ENCODE data around the gene CXorf65. TPM values are rescaled to one million over a fixed set of nuclear protein-coding genes. Genes with fewer than 3 reads are reported as not detected.
A peak's percentile ranks its signal among the peaks of the same experiment; 100 is the strongest.

The CXorf65 gene
- total RNA-seq, 1 experiment from 2014 or later: not detected

- peaks cover 7% of the 10 kb centered on the region for H3K36me3 Mint-ChIP-seq (ENCODE audit: insufficient read depth, unreplicated experiment)
- no peaks in the 10 kb centered on the region for H3K27me3 Mint-ChIP-seq (ENCODE audit: insufficient read depth, unreplicated experiment)
- no peak for DNase-seq
- ChIA-PET POLR2A (interaction anchor here (0.7 to 2.2 kb wide), 3 partner anchors 12 to 247 kb away, joined by 3 to 8 read pairs (median 4); no protein-coding TSS in a partner anchor), CTCF (interaction anchor here (1.2 kb wide), 1 partner anchor 18 kb away, joined by 4 read pairs; no protein-coding TSS in a partner anchor)
- peak overlapping the region; percentile 64 for H3K27ac Mint-ChIP-seq (ENCODE audit: unreplicated experiment)
- no peak for TF ChIP-seq CTCF (IDR thresholded peaks at IDR 0.05; ENCODE audit: insufficient read depth in 1 of 2, low read depth in 1 of 2, low read length in 1 of 2, severe bottlenecking in 1 of 2, unreplicated experiment in 1 of 2)
- no peaks in the 10 kb centered on the region for H3K4me1 Mint-ChIP-seq (ENCODE audit: low read depth, unreplicated experiment)
- BruUV-seq (replicated peaks): no TSS peak
- Histone ChIP-seq H3K9me3 (no peaks in the 10 kb centered on the region), H3K4me3 (ENCODE audit: low read depth, low read length) (peak overlapping the region; percentile 71), H3K27me3 (replicated peaks; ENCODE audit: control insufficient read depth, insufficient read depth, low read length) (no peaks in the 10 kb centered on the region), H3K36me3 (ENCODE audit: control insufficient read depth, insufficient read depth, low read length) (no peaks in the 10 kb centered on the region; the same call in none of the 2 replicates), H3K4me1 (no peaks in the 10 kb centered on the region)
- no peaks in the 10 kb centered on the region for H3K9me3 Mint-ChIP-seq (ENCODE audit: unreplicated experiment)
- H3K4me3 Mint-ChIP-seq (ENCODE audit: unreplicated experiment): peak overlapping the region; percentile 75
- intact Hi-C loops (cut with micrococcal nuclease; ENCODE audit: unreplicated experiment): loop anchor here (1.0 kb wide), 1 partner anchor 51 kb away; the partner anchor contains the start of gene SNX12
Measured at GRCh38 chrX:71118985-71119535, 12.5 kb upstream of the CXorf65 start.

- Mint-ChIP-seq H3K4me3 (ENCODE audit: unreplicated experiment) (peak within 1 kb of the TSS; percentile 75), H3K9me3 (ENCODE audit: unreplicated experiment) (no peaks in the 10 kb centered on the region), H3K4me1 (ENCODE audit: low read depth, unreplicated experiment) (no peaks in the 10 kb centered on the region), H3K36me3 (ENCODE audit: insufficient read depth, unreplicated experiment) (peaks cover 5% of the 10 kb centered on the region), H3K27ac (ENCODE audit: unreplicated experiment) (peak within 1 kb of the TSS; percentile 64), H3K27me3 (ENCODE audit: insufficient read depth, unreplicated experiment) (no peaks in the 10 kb centered on the region)
- Histone ChIP-seq H3K36me3 (ENCODE audit: control insufficient read depth, insufficient read depth, low read length) (no peaks in the 10 kb centered on the region; the same call in 1 of the 2 replicates), H3K9me3 (no peaks in the 10 kb centered on the region), H3K4me1 (no peaks in the 10 kb centered on the region), H3K4me3 (ENCODE audit: low read depth, low read length) (peak within 1 kb of the TSS; percentile 71), H3K27me3 (replicated peaks; ENCODE audit: control insufficient read depth, insufficient read depth, low read length) (no peaks in the 10 kb centered on the region)
- TSS peak; percentile 99 for BruUV-seq (replicated peaks)
- TF ChIP-seq CTCF (IDR thresholded peaks at IDR 0.05; ENCODE audit: insufficient read depth in 1 of 2, low read depth in 1 of 2, low read length in 1 of 2, severe bottlenecking in 1 of 2, unreplicated experiment in 1 of 2): no peak
- CTCF ChIA-PET: interaction anchor here (0.7 to 1.2 kb wide), 2 partner anchors 17 to 110 kb away, joined by 3 to 4 read pairs; no protein-coding TSS in a partner anchor
- intact Hi-C loops (cut with micrococcal nuclease; ENCODE audit: unreplicated experiment): loop anchor here (1.0 kb wide), 1 partner anchor 50 kb away; the partner anchor contains the start of gene SNX12
- DNase-seq: peak; percentile 75 to 79
- POLR2A ChIA-PET: interaction anchor here (0.7 to 2.2 kb wide), 5 partner anchors 11 to 247 kb away, joined by 3 to 8 read pairs (median 4); no protein-coding TSS in a partner anchor
Measured at GRCh38 chrX:71118032-71118984, 11.8 kb upstream of the CXorf65 start, which contains the start of gene MED12. TSS of gene MED12 (plus strand) at chrX:71118596. CDS start at chrX:71118755, 159 bp downstream.

GRCh38 chrX:71117358-71117757 is 10.8 kb upstream of the CXorf65 start:
- Mint-ChIP-seq H3K27me3 (ENCODE audit: insufficient read depth, unreplicated experiment) (no peaks in the 10 kb centered on the region), H3K4me1 (ENCODE audit: low read depth, unreplicated experiment) (peaks cover 2% of the 10 kb centered on the region), H3K27ac (ENCODE audit: unreplicated experiment) (no peak overlapping the region), H3K4me3 (ENCODE audit: unreplicated experiment) (peak overlapping the region; percentile 75), H3K9me3 (ENCODE audit: unreplicated experiment) (no peaks in the 10 kb centered on the region), H3K36me3 (ENCODE audit: insufficient read depth, unreplicated experiment) (peaks cover 5% of the 10 kb centered on the region)
- CTCF ChIA-PET: no interaction called here
- POLR2A ChIA-PET: no interaction called here
- intact Hi-C loops (cut with micrococcal nuclease; ENCODE audit: unreplicated experiment): no loop called here
- no peaks in the 10 kb centered on the region for H3K4me1 ChIP-seq
- DNase-seq: no peak
- BruUV-seq (replicated peaks): no TSS peak
- TF ChIP-seq CTCF (IDR thresholded peaks at IDR 0.05; ENCODE audit: insufficient read depth in 1 of 2, low read depth in 1 of 2, low read length in 1 of 2, severe bottlenecking in 1 of 2, unreplicated experiment in 1 of 2): no peak
- H3K27me3 ChIP-seq (replicated peaks; ENCODE audit: control insufficient read depth, insufficient read depth, low read length): no peaks in the 10 kb centered on the region
- no peaks in the 10 kb centered on the region; the same call in 1 of the 2 replicates for H3K36me3 ChIP-seq (ENCODE audit: control insufficient read depth, insufficient read depth, low read length)
- no peak overlapping the region for H3K4me3 ChIP-seq (ENCODE audit: low read depth, low read length)
- H3K9me3 ChIP-seq: no peaks in the 10 kb centered on the region
